Natural killer cell treated with Interleukin-12 subunit alpha and Interleukin-12 subunit beta and Interleukin-15 and Interleukin-18, amount 100 ng/mL, for 72 hours (primary cell): Measurements from ENCODE around the gene TPSAB1. TPM values are rescaled to one million over a fixed set of nuclear protein-coding genes. Genes with fewer than 3 reads are reported as not detected.
A peak's percentile ranks its signal among the peaks of the same experiment; 100 is the strongest.
"Not testable (repeated sequence)": the region's sequence is repeated elsewhere in the genome, so short reads cannot be mapped to it uniquely, and the experiment has no call there.

Experiments used
- ATAC-seq, 2 donors: fragments of 150-1000 bp; cut with Tn5 transposase in 1 of 2; sonication (Bioruptor Pico), chemical (Tn5 transposase) in 1 of 2; 2 replicates each; pipeline ENCODE4 v1.10.0; 2021
- DNase-seq: peaks from one replicate; pipeline ENCODE4 v3.0.0; 2022; ENCODE audit warnings: low spot score
- H3K27ac Mint-ChIP-seq, 2 donors: 1 replicate in 1 of 2; 2 replicates in 1 of 2; pipeline ENCODE4 v1.8.0; 2022; ENCODE audit warnings: mixed read lengths in 2 of 2, mild to moderate bottlenecking in 1 of 2, moderate library complexity in 1 of 2
- H3K27me3 Mint-ChIP-seq, 2 donors: 1 replicate in 1 of 2; 2 replicates in 1 of 2; pipeline ENCODE4 v1.8.0; 2022; ENCODE audit warnings: mixed read lengths in 2 of 2
- H3K36me3 Mint-ChIP-seq: one replicate; pipeline ENCODE4 v1.8.0; 2022; ENCODE audit warnings: mixed read lengths
- H3K4me1 Mint-ChIP-seq, 2 donors: 1 replicate in 1 of 2; 2 replicates in 1 of 2; pipeline ENCODE4 v1.8.0; 2022; ENCODE audit warnings: low read depth in 2 of 2, mixed read lengths in 2 of 2, mild to moderate bottlenecking in 1 of 2
- H3K4me3 Mint-ChIP-seq: one replicate; pipeline ENCODE4 v1.8.0; 2022; ENCODE audit warnings: mixed read lengths
- H3K9me3 Mint-ChIP-seq: 2 replicates; pipeline ENCODE4 v1.8.0; 2022; ENCODE audit warnings: mixed read lengths
- total RNA-seq, 2 donors: library from RNA; stranded (reverse); gene quantifications; one replicate each; pipeline ENCODE4 v1.2.3, GENCODE V29; 2022

TPSAB1 gene
- total RNA-seq, 2 donors from 2014 or later: 6.6 TPM; not detected in 1

DNA sequence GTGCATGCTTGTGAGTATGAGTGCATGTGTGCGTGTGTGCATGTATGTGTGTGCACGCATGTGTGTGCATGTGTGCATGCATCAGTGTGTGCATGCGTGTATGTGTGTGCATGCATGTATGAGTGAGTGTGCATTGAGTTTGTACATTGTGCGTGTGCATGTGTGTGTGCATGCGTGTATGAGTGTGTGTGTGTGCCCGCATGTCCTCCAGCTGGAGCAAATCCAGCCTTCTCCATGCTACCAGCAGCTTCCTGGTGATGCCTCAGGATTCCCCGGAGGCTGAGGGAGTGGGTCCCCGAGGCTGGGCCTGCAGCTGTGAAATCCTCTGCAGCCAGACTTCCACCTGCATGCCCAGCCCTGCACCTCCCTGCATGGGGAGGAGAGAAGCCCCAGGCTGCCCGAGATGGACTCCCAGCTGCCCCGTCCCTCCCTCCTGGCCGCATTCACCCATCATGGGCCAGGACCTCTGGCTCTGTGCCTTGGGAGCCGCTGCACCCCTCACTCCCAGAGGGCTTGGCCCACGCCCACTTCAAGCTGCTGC lies 24.7 kb downstream of the TPSAB1 start:
- Mint-ChIP-seq H3K4me1 (peaks cover 0 to 6% of the 10 kb centered on the region in 2 donors), H3K9me3 (peaks cover 8% of the 10 kb centered on the region), H3K4me3 (no peak overlapping the region), H3K27me3 (peaks cover 0 to 8% of the 10 kb centered on the region in 2 donors), H3K27ac (no peak overlapping the region), H3K36me3 (no peaks in the 10 kb centered on the region)
- ATAC-seq (no peak), DNase-seq (peak; percentile 20)

DNA sequence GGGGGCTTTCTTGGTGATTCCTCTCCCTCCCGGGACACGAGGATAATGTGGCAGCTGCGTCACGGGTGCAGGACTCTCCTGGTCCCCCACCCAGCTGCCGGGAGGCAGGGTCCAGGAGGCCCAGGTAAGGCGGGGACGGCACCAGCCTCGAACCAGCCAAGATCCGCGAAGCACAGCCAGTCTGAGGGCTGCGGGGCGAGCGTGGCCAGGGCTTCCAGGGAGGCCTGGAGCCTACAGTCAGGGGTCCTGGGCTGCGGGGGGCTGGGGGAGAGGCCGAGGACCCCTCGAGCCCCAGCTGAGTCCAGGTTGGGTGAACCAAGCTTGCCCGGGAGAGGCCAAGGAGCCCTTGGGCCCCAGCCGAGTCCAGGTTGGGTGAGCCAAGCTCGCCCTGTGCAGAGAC lies 25.3 kb downstream of the TPSAB1 start:
- Mint-ChIP-seq H3K27me3 (peaks cover 0 to 4% of the 10 kb centered on the region in 2 donors), H3K27ac (no peak overlapping the region), H3K36me3 (no peaks in the 10 kb centered on the region), H3K4me1 (peaks cover 0 to 6% of the 10 kb centered on the region in 2 donors), H3K9me3 (peaks cover 8% of the 10 kb centered on the region), H3K4me3 (no peak overlapping the region)
- ATAC-seq: no peak
- peak; percentile 58 for DNase-seq

- H3K27me3 Mint-ChIP-seq, H3K4me3 Mint-ChIP-seq, DNase-seq, H3K27ac Mint-ChIP-seq, H3K9me3 Mint-ChIP-seq, ATAC-seq, H3K4me1 Mint-ChIP-seq, H3K36me3 Mint-ChIP-seq: not testable (repeated sequence)
Measured at GRCh38 chr16:1269418-1269817, 28.9 kb downstream of the TPSAB1 start.

DNA sequence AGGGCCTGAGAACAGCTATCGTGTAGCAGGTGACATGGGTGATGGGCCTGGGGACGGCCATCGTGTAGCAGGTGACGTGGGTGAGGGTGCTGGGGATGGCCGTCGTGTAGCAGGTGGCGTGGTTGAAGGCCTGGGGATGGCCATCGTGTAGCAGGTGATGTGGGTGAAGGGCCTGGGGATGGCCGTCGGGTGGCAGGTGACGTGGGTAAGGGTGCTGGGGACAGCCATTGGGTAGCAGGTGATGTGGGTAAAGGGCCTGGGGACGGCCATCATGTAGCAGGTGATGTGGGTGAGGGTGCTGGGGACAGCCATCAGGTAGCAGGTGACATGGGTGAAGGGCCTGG lies 30.8 kb downstream of the TPSAB1 start:
- Mint-ChIP-seq H3K4me3 (no peak overlapping the region), H3K9me3 (no peaks in the 10 kb centered on the region), H3K4me1 (peaks cover 0 to 3% of the 10 kb centered on the region in 2 donors), H3K36me3 (no peaks in the 10 kb centered on the region), H3K27me3 (peaks cover 0 to 14% of the 10 kb centered on the region in 2 donors), H3K27ac (no peak overlapping the region)
- no peak for ATAC-seq
- DNase-seq: peak; percentile 23

GRCh38 chr16:1271724-1272413 lies 31.4 kb downstream of the TPSAB1 start:
- H3K9me3 Mint-ChIP-seq, ATAC-seq, H3K4me3 Mint-ChIP-seq, H3K4me1 Mint-ChIP-seq, H3K36me3 Mint-ChIP-seq, H3K27ac Mint-ChIP-seq: not testable (repeated sequence)
- peak; percentile 51 for DNase-seq
- H3K27me3 Mint-ChIP-seq: peaks cover 0 to 14% of the 10 kb centered on the region in 2 donors

GRCh38 chr16:1272453-1273198 lies 32.1 kb downstream of the TPSAB1 start:
- DNase-seq (no peak), ATAC-seq (no peak)
- H3K36me3 Mint-ChIP-seq: no peaks in the 10 kb centered on the region
- H3K4me3 Mint-ChIP-seq: no peak overlapping the region
- H3K4me1 Mint-ChIP-seq: peaks cover 0 to 3% of the 10 kb centered on the region in 2 donors
- no peak overlapping the region for H3K27ac Mint-ChIP-seq
- H3K9me3 Mint-ChIP-seq: no peaks in the 10 kb centered on the region
- H3K27me3 Mint-ChIP-seq: peaks cover 0 to 14% of the 10 kb centered on the region in 2 donors

- no peaks in the 10 kb centered on the region for H3K36me3 Mint-ChIP-seq
- H3K27me3 Mint-ChIP-seq: peaks cover 0 to 16% of the 10 kb centered on the region in 2 donors
- H3K4me3 Mint-ChIP-seq: no peak overlapping the region
- H3K27ac Mint-ChIP-seq: no peak overlapping the region
- H3K9me3 Mint-ChIP-seq: no peaks in the 10 kb centered on the region
- peaks cover 0 to 3% of the 10 kb centered on the region in 2 donors for H3K4me1 Mint-ChIP-seq
- DNase-seq (no peak), ATAC-seq (peak in 1 of 2 donors; percentile 33)
Measured at GRCh38 chr16:1273816-1274215, 33.3 kb downstream of the TPSAB1 start.

DNA sequence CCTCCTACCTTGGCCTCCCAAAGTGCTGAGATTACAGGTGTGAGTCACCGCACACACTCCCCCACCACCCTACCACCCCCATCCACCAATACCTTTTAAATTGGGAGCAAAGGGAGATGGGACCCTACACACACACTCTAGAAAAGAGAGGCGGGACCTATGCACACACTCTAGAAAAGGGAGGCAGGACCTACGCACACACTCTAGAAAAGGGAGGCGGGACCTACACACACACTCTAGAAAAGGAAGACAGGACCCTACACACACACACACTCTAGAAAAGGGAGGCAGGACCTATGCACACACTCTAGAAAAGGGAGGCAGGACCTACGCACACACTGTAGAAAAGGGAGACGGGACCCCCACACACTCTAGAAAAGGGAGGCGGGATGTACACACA lies 34.3 kb downstream of the TPSAB1 start:
- Mint-ChIP-seq H3K4me3 (no peak overlapping the region), H3K27ac (no peak overlapping the region), H3K27me3 (peaks cover 0 to 16% of the 10 kb centered on the region in 2 donors), H3K4me1 (peaks cover 0 to 3% of the 10 kb centered on the region in 2 donors), H3K9me3 (no peaks in the 10 kb centered on the region), H3K36me3 (no peaks in the 10 kb centered on the region)
- ATAC-seq (no peak), DNase-seq (no peak)

DNA sequence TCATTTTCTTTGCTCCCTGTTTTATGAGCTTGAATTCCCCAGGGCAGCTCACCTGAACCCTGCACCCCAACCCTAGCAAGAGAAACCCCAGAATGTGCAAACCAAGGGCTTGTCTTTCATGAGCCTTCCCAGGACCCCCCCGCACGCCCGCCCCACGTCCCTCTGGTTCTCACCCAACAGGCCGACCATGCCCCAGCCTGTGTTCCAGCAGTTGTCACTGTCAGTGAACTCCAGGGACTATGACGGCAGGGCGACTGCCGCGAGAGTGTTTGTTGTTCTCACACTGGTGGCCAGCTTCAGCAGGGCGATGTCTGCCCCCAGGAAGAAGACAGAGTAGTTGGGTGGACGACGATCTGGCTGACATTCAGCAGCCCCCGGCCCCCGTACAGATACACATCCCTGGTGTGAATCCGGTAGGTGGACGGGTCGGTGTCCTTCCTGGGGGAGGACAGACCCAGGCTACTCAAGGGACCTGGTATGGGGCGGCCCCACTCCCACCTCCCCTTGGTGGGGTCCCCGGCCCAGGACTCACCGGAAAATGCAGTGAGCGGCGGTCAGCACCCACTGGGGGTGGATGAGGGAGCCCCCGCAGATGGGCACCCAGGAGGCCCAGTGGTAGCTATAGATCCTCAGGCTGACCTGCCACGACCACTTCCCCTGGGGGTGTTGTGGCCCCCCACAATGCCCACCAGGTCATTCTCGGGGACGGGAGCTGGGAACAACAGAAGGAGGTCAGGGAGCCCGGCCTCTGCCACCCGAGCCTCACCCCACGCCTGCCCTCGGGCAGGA lies 35.5 kb downstream of the TPSAB1 start:
- Mint-ChIP-seq H3K36me3 (no peaks in the 10 kb centered on the region), H3K4me1 (peaks cover 0 to 3% of the 10 kb centered on the region in 2 donors), H3K4me3 (no peak overlapping the region), H3K9me3 (no peaks in the 10 kb centered on the region), H3K27me3 (peaks cover 0 to 14% of the 10 kb centered on the region in 2 donors), H3K27ac (no peak overlapping the region)
- ATAC-seq (no peak), DNase-seq (no peak)

GRCh38 chr16:1276580-1276878 lies 36.0 kb downstream of the TPSAB1 start:
- Mint-ChIP-seq H3K36me3 (no peaks in the 10 kb centered on the region), H3K27ac (no peak overlapping the region), H3K4me1 (no peaks in the 10 kb centered on the region), H3K9me3 (no peaks in the 10 kb centered on the region), H3K27me3 (peaks cover 0 to 12% of the 10 kb centered on the region in 2 donors), H3K4me3 (no peak overlapping the region)
- DNase-seq (no peak), ATAC-seq (no peak)

- ATAC-seq (no peak), DNase-seq (no peak)
- peaks cover 0 to 12% of the 10 kb centered on the region in 2 donors for H3K27me3 Mint-ChIP-seq
- H3K9me3 Mint-ChIP-seq: no peaks in the 10 kb centered on the region
- H3K4me1 Mint-ChIP-seq: no peaks in the 10 kb centered on the region
- no peaks in the 10 kb centered on the region for H3K36me3 Mint-ChIP-seq
- H3K4me3 Mint-ChIP-seq: no peak overlapping the region
- H3K27ac Mint-ChIP-seq: no peak overlapping the region
Measured at GRCh38 chr16:1277151-1277598, 36.7 kb downstream of the TPSAB1 start.

- H3K36me3 Mint-ChIP-seq: no peaks in the 10 kb centered on the region
- no peaks in the 10 kb centered on the region for H3K9me3 Mint-ChIP-seq
- DNase-seq: no peak
- no peak overlapping the region for H3K27ac Mint-ChIP-seq
- H3K4me1 Mint-ChIP-seq: no peaks in the 10 kb centered on the region
- no peak for ATAC-seq
- peaks cover 0 to 11% of the 10 kb centered on the region in 2 donors for H3K27me3 Mint-ChIP-seq
- H3K4me3 Mint-ChIP-seq: no peak overlapping the region
Measured at GRCh38 chr16:1277617-1278282, 37.2 kb downstream of the TPSAB1 start.

- Mint-ChIP-seq H3K4me3 (no peak overlapping the region), H3K9me3 (no peaks in the 10 kb centered on the region), H3K27ac (no peak overlapping the region), H3K27me3 (peaks cover 0 to 8% of the 10 kb centered on the region in 2 donors), H3K4me1 (no peaks in the 10 kb centered on the region), H3K36me3 (no peaks in the 10 kb centered on the region)
- ATAC-seq (no peak), DNase-seq (no peak)
Measured at GRCh38 chr16:1278477-1278876, 38.0 kb downstream of the TPSAB1 start.
